Activated T-helper 1 cell treated with anti-CD3 and anti-CD28 coated beads, Interleukin-2, amount 50 U/mL, for 16 hours (primary cell): ENCODE data around the gene FN3K.

Experiments
- DNase-seq, 2 donors: peaks; one replicate each; pipeline ENCODE4 v3.0.0-alpha.2; 2020; ENCODE audit warnings: low read depth in 1 of 2, low spot score in 1 of 2

Gene FN3K

GRCh38 chr17:82793974-82794630, 58.7 kb downstream of the FN3K start:
- no peak for DNase-seq

- no peak for DNase-seq
These were observed 59.5 kb downstream of the FN3K start for GRCh38 chr17:82794781-82795482.

DNA sequence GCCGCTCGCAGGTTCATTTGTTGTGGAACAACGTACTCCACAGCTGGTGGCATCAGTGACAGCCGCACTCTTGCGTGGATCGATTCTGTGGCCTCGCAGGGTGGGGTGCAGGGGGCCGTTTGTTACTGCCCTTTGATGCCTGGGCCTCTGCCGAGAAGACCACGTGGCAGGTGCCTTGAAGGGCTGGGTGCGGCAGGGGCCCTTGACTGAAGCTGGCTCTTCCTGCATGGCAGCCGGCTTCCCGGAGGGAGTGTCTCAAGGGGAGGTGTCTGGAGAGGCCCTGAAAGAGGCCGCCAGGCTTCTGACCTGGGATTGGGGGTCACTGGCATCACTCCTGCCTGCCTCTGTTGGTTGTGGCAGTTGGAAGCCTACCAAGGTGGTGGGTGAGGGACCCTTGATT, 60.2 kb downstream of the FN3K start:
- no peak for DNase-seq

- no peak for DNase-seq
These were observed 61.6 kb downstream of the FN3K start for GRCh38 chr17:82797061-82797460.

- no peak for DNase-seq
These were observed 63.3 kb downstream of the FN3K start for GRCh38 chr17:82798752-82799151.

DNA sequence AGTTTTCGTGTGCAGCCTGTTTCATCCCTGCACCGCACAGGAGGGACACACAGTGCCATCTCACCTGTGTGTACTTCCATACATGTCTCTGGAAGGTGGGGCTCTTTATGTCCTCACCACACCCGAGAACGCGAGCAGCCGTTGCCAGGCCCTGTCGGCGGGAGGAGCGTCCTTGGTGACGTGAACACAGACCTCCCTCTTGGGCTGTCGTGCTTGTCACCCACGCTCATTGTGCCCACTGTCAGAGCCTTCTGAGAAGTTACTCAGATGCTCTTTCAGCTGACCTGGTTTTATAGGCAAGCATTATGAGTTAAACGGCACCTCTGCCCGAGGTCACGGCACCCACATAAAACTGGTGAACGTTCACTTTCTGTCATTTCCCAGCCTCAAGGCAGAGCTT, 64.2 kb downstream of the FN3K start:
- DNase-seq, result no peak
